Aorta (tissue), 5 donors: ENCODE results near the gene CDC14C. TPM values are rescaled to one million over a fixed set of nuclear protein-coding genes. Genes with fewer than 3 reads are reported as not detected.

ENCODE experiments used
- ATAC-seq: fragments of 200-7000 bp; cut with Tn5 transposase; one replicate; pipeline ENCODE4 v1.9.1; 2022; ENCODE audit warnings: moderate library complexity; ENCODE audit not compliant: low FRiP score
- DNase-seq, 2 donors: peaks; one replicate each; pipeline ENCODE4 v3.0.0-alpha.2; 2020
- H3K27ac ChIP-seq, 2 donors: one replicate each; pipeline ENCODE4 v1.5.1; 2013; ENCODE audit warnings: low read length in 2 of 2, mild to moderate bottlenecking in 2 of 2, moderate library complexity in 2 of 2, control low read depth in 1 of 2, inconsistent platforms in 1 of 2, low read depth in 1 of 2
- H3K27me3 ChIP-seq, 2 donors: one replicate each; pipeline ENCODE4 v1.6.1; 2013; ENCODE audit warnings: control low read depth in 1 of 2, low read length in 1 of 2, mild to moderate bottlenecking in 1 of 2, moderate library complexity in 1 of 2; ENCODE audit not compliant: insufficient read depth in 2 of 2, control insufficient read depth in 1 of 2
- H3K36me3 ChIP-seq, 2 donors: one replicate each; pipeline ENCODE4 v1.6.1; 2013; ENCODE audit warnings: control low read depth in 1 of 2, low read length in 1 of 2, mild to moderate bottlenecking in 1 of 2; ENCODE audit not compliant: insufficient read depth in 2 of 2, control insufficient read depth in 1 of 2
- H3K4me1 ChIP-seq, 2 donors: one replicate each; pipeline ENCODE4 v1.6.1; 2013; ENCODE audit warnings: low read length in 2 of 2, control low read depth in 1 of 2, mild to moderate bottlenecking in 1 of 2, moderate library complexity in 1 of 2; ENCODE audit not compliant: insufficient read depth in 2 of 2, control insufficient read depth in 1 of 2
- H3K4me3 ChIP-seq, 2 donors: one replicate each; pipeline ENCODE4 v1.5.1; 2013; ENCODE audit warnings: low read length in 2 of 2, control low read depth in 1 of 2, mild to moderate bottlenecking in 1 of 2
- H3K9me3 ChIP-seq: one replicate; pipeline ENCODE4 v1.6.1; 2013; ENCODE audit warnings: mild to moderate bottlenecking, low read length; ENCODE audit not compliant: control insufficient read depth
- WGBS, 2 donors: extraction: QIAGEN DNeasy Blood & Tissue Kit; methylation state at CpG; one replicate each; pipeline ENCODE4 v1.1.7; 2013; 5-methylcytosine and 5-hydroxymethylcytosine counted together
- intact Hi-C, 2 donors: fragments of 100-400 bp; cut with DNase I; formaldehyde crosslinking; loops; one replicate each; pipeline versions ENCODE4 v1.14.2 to v1.15.0; 2022
- long read RNA-seq, 2 donors: library from polyadenylated mRNA; unstranded; transcript quantifications; one replicate each; pipeline ENCODE4 v2.0.0, GENCODE V29; 2020 to 2021
- polyA plus RNA-seq, 2 donors: library from polyadenylated mRNA; stranded (reverse); fragments of 200-250 nt; gene quantifications; one replicate each; pipeline ENCODE4 v1.2.3, GENCODE V29; 2013
- total RNA-seq, 2 donors: library from RNA; stranded (reverse); fragmentation: NEBNext Ultra II Directional; extraction: Animal tissue kit (Norgen Biotek cat#: 25700); gene quantifications; one replicate each; pipeline ENCODE4 v1.2.1, GENCODE V29; 2021
- donor health status: healthy with polysubstance abuse.
- donor health status: Bipolar disorder and iron deficiency.
- donor health status: DM: no; HTN: no; CAD: no.
- donor health status: DM: no; HTN: no; CAD: no.
- donor health status: DM: yes; HTN: yes; CAD: no.

The CDC14C gene
- total RNA-seq (not detected), polyA plus RNA-seq (not detected)
- long read RNA-seq, donor 1 = 0 reads
- long read RNA-seq, donor 2 = 0 reads

DNA sequence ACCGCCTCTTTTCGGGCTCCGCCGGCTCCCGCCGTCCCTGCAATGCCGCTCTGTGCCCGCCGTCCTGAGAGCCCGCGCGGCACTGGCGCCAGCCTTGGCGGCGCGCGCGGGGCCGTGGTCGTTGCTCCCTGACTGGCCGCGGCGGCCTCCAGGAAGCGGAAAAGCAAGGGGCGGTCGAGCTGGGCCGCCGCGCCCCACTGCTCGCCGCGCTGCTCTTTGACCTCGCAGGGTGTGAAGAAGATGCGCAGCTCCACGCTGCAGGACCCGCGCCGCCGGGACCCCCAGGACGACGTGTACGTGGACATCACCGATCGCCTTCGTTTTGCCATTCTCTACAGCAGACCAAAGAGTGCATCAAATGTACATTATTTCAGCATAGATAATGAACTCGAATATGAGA, at the start of gene CDC14C:
Gene CDC14C, plus strand, starts transcription at position 115 of the 400 bp plus-strand sequence. Its CDS starts 126 bp downstream, at position 241.
- 94 to 95% methylated on average over 46 of the region's 46 CpGs for WGBS, 2 donors
- no peak for ATAC-seq

DNA sequence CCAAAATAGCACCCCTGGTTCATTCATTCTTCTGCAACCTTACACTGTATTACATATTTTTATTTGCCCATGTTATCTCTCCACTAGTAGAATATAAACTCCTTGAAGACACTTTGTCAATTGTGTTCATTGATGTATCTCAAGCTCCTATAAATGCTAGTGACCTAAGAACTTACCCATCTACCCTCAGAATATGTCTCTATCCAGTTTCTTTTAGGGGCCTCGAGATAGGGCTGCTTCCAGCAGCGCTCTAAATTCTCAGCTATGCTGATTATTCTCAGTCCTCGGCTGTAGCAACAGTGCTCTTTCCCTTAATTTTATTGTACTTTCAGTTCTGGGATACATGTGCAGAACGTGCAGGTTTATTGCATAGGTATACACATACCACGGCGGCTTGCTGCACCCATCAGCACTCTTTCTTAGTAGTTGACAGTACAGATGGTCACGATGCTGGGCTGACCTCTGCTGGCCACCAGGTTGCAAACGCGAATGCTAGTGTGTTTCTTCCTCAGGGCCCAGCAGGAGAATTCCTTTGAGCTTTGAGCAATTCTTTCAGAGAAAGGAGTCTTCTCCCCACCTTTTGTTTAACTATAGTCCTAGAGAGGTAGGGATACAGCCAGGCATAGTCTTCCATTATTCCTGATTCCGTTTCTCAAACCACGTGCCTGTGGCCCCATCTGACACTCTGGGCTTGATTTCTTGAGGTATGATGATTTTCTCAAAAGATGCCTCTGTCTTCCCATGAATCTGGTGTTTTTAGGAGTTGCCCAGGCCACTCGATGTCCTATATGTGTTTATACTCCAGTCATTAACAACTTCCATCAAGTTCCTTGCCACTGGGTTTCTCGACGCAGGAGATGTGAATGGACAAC, 49.1 kb upstream of the CDC14C start:
- intact Hi-C loops = no loop called here
- ATAC-seq (no peak), DNase-seq (no peak)
- H3K9me3 ChIP-seq = no peaks in the 10 kb centered on the region
- no peaks in the 10 kb centered on the region for H3K27me3 ChIP-seq
- no peaks in the 10 kb centered on the region for H3K36me3 ChIP-seq
- no peak overlapping the region for H3K27ac ChIP-seq
- H3K4me1 ChIP-seq = no peaks in the 10 kb centered on the region
- H3K4me3 ChIP-seq = no peak overlapping the region
- 41 to 44% methylated on average over 14 of the region's 14 CpGs for WGBS, 2 donors

More for the DNA sequence above, at the start of gene CDC14C:
- no peak for DNase-seq
- no peaks in the 10 kb centered on the region for H3K9me3 ChIP-seq
- no peak within 1 kb of the TSS for H3K4me3 ChIP-seq
- H3K27me3 ChIP-seq = no peaks in the 10 kb centered on the region
- no peaks in the 10 kb centered on the region for H3K36me3 ChIP-seq
- no peaks in the 10 kb centered on the region for H3K4me1 ChIP-seq
- intact Hi-C loops = no loop called here
- H3K27ac ChIP-seq = no peak within 1 kb of the TSS

DNA sequence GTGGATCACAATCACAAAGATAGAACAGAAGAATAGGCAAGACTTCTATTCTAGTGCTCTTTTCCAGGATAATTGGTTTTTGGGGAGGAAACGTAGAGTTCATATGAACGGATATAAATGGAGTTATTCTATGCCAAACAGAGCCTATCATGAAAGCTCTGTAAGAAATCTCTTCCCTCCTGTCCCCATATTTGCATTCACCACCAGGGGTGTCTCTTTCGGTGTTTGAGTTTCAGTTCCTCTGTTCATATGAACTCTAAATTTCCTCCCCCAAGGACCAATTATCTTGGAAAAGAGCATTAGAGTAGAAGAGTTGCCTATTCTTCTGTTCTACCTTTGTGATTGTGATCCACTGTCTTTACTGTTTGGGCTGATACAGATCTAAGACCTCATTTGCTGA, 48.3 kb upstream of the CDC14C start:
- Histone ChIP-seq H3K36me3 (no peaks in the 10 kb centered on the region), H3K4me1 (no peaks in the 10 kb centered on the region), H3K27ac (no peak overlapping the region), H3K9me3 (no peaks in the 10 kb centered on the region), H3K27me3 (no peaks in the 10 kb centered on the region), H3K4me3 (no peak overlapping the region)
- DNase-seq (no peak), ATAC-seq (no peak)
- whole genome bisulfite sequencing, 2 donors = 74 to 77% methylated on average over 3 of the region's 3 CpGs
- intact Hi-C loops = no loop called here

DNA sequence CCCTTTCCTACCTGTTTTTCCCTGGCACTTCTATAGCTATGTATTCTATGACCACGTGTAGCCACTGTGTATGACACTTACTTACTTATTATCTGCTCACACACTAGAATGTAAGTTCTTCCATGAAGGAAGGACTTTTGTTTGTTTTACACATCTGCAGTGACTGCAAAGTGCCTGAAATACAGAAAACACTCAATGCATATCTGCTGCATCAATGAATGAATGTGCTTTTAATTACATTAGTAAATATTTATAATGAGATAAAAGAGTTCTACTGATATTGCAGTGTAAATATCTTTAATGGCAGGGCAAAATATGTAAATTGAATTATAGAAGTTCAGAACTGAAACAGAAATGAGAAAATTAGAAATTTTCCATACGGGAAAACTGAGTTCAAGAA, 43.5 kb upstream of the CDC14C start:
- Histone ChIP-seq H3K27me3 (no peaks in the 10 kb centered on the region), H3K4me3 (no peak overlapping the region), H3K36me3 (no peaks in the 10 kb centered on the region), H3K27ac (no peak overlapping the region), H3K4me1 (no peaks in the 10 kb centered on the region), H3K9me3 (no peaks in the 10 kb centered on the region)
- ATAC-seq = no peak
- DNase-seq = no peak
- 68 to 69% methylated on average over 2 of the region's 2 CpGs for WGBS, 2 donors
- intact Hi-C loops = no loop called here

DNA sequence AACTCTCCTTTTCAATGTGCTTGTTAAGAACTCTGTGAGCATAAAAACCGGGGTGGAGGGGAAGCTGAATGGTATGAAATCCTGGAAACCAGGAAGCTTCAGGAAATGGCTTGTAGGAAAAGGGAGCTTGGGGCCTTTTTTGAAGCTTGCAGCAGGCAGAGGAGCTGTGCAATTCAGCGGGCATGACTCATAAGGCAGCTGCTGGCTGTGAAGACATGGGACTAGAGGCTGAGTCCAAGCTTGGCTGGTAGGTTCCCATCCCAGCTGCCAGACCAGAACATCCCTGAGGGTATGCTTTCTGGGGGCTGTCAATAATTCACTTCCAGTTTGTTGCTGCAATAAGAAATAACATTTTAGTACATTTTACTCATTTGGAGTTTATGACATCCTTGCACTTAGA, 36.8 kb upstream of the CDC14C start:
- H3K4me3 ChIP-seq = no peak overlapping the region
- intact Hi-C loops = no loop called here
- H3K36me3 ChIP-seq = no peaks in the 10 kb centered on the region
- H3K4me1 ChIP-seq = no peaks in the 10 kb centered on the region
- H3K9me3 ChIP-seq = peaks cover 2% of the 10 kb centered on the region
- DNase-seq = no peak
- H3K27me3 ChIP-seq = no peaks in the 10 kb centered on the region
- WGBS, 2 donors = 55 to 61% methylated on average over 2 of the region's 2 CpGs
- ATAC-seq = no peak
- no peak overlapping the region for H3K27ac ChIP-seq

DNA sequence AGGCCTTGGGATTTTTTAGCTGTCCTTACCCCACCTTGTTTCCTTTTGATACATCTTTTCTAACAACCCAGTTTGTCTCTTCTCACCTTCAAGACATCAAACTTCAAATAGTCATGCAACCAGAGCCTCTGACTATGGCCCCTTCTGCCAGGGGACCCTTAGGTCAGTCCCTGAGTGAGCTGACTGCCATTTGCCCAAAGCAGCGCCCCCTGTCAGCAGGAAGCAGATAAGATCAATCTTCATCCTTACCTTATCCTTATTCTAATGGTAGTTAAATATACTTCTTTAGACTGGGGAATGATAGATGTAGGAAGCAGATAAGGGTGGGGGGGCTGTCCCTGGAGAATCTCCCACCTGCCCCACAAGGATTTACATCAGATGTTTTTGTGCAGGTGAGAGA, 29.8 kb upstream of the CDC14C start:
- H3K27ac ChIP-seq = no peak overlapping the region
- no peak overlapping the region for H3K4me3 ChIP-seq
- intact Hi-C loops = no loop called here
- no peaks in the 10 kb centered on the region for H3K27me3 ChIP-seq
- H3K4me1 ChIP-seq = no peaks in the 10 kb centered on the region
- H3K36me3 ChIP-seq = no peaks in the 10 kb centered on the region
- DNase-seq (no peak), ATAC-seq (no peak)
- WGBS, 2 donors = 56 to 65% methylated on average over 1 of the region's 1 CpG
- peaks cover 2% of the 10 kb centered on the region for H3K9me3 ChIP-seq

DNA sequence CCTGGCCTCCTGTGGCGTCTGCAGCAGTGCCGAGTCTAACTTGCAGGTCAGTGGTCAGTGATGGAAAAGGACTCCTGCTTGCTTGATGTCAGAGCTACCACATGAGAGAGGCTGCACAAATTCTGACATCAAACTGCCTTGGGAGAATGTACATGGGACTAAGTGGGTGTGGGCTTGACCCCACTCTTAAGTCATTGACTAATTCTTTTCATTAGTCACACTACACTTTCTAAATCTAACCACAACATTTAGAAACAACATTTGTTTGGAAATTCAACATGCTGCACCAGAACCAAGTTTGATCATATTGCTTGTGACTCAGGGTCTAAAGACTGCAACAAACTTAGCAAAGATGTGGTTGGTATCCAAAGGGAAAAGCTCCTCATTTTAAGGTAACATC, 24.4 kb upstream of the CDC14C start:
- H3K27me3 ChIP-seq = peaks cover 0 to 3% of the 10 kb centered on the region in 2 donors
- H3K4me1 ChIP-seq = no peaks in the 10 kb centered on the region
- DNase-seq = no peak
- no peaks in the 10 kb centered on the region for H3K9me3 ChIP-seq
- H3K36me3 ChIP-seq = no peaks in the 10 kb centered on the region
- H3K27ac ChIP-seq = no peak overlapping the region
- H3K4me3 ChIP-seq = no peak overlapping the region
- WGBS, 2 donors = 72% methylated on average over 2 of the region's 2 CpGs
- intact Hi-C loops = no loop called here
- no peak for ATAC-seq

DNA sequence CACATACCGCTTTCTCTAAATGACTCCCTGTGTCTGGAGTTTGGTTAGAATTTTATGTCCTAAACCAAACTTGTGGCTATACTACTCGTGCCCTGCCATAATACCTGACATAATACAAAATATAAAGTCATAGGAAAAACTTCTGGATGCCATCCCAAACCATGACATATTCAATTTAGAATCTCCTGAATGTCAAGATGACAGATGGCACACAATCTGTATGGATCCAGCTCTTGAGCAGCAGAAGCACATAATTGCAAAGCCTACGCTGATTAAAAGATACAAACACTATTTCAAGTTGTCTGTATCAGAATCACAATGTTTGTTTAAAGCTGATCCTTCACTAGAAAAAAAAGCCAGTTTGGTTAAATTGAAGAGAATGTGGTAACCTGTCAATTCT, 22.4 kb upstream of the CDC14C start:
- ATAC-seq = no peak
- H3K4me1 ChIP-seq = no peaks in the 10 kb centered on the region
- WGBS, 2 donors = 71 to 81% methylated on average over 3 of the region's 3 CpGs
- intact Hi-C loops = no loop called here
- no peak overlapping the region for H3K4me3 ChIP-seq
- H3K9me3 ChIP-seq = no peaks in the 10 kb centered on the region
- no peak for DNase-seq
- H3K27ac ChIP-seq = no peak overlapping the region
- no peaks in the 10 kb centered on the region for H3K36me3 ChIP-seq
- peaks cover 0 to 3% of the 10 kb centered on the region in 2 donors for H3K27me3 ChIP-seq

DNA sequence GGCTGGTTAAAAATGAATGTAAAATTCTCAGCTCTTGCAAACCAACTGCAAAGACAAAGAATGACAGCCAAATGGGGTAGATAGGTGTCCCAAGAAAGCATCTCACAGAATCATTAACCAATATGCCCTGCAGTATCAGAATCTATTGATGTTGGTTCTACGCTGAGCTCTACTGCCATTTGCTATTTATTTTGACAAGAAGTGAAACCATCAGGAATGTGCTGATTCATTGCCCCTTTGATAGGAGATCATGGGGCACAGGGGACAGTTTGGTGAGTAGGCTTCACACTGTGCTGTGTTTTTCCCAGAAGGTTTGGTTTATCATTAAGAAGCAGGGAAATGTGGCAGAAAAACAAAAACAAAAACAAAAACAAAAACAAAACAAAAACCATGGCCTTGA, 19.4 kb upstream of the CDC14C start:
- Histone ChIP-seq H3K4me1 (no peaks in the 10 kb centered on the region), H3K36me3 (no peaks in the 10 kb centered on the region), H3K9me3 (no peaks in the 10 kb centered on the region), H3K27me3 (no peaks in the 10 kb centered on the region), H3K27ac (no peak overlapping the region), H3K4me3 (no peak overlapping the region)
- DNase-seq = no peak
- no peak for ATAC-seq
- WGBS, 2 donors = 30 to 32% methylated on average over 1 of the region's 1 CpG
- intact Hi-C loops = no loop called here
